ENCODE results near the gene DPH3. TPM values are rescaled to one million over a fixed set of nuclear protein-coding genes. Genes with fewer than 3 reads are reported as not detected.

Gene DPH3
- total RNA-seq, 1 donor from 2014 or later: 5.5 TPM

DNA sequence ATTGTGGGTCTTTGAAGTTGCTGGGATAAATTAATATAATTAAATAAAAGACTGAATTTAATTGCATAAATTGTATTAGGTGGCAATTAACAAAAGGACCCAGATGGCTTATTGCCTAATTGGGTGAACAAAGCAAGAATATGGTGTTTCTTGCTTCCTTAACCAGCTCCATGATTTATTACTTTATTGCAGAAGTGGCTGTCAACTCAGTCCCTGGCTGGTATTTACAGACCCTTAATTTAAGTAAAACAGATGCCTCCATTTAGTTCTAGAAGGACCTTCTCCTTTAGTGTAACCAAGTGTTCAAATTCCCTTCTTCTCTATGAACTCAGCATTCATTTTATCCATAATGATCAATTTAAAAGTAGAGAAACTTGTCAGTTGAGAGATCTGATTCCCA, 35.1 kb downstream of the DPH3 start:
- no peak for DNase-seq (ENCODE audit: low spot score in 2 of 2)
- TF ChIP-seq, protein P1, sequence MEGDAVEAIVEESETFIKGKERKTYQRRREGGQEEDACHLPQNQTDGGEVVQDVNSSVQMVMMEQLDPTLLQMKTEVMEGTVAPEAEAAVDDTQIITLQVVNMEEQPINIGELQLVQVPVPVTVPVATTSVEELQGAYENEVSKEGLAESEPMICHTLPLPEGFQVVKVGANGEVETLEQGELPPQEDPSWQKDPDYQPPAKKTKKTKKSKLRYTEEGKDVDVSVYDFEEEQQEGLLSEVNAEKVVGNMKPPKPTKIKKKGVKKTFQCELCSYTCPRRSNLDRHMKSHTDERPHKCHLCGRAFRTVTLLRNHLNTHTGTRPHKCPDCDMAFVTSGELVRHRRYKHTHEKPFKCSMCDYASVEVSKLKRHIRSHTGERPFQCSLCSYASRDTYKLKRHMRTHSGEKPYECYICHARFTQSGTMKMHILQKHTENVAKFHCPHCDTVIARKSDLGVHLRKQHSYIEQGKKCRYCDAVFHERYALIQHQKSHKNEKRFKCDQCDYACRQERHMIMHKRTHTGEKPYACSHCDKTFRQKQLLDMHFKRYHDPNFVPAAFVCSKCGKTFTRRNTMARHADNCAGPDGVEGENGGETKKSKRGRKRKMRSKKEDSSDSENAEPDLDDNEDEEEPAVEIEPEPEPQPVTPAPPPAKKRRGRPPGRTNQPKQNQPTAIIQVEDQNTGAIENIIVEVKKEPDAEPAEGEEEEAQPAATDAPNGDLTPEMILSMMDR (IDR thresholded peaks at IDR 0.05): no peak
- Histone ChIP-seq H3K36me3 (peaks cover 0 to 44% of the 10 kb centered on the region in 2 donors), H3K27me3 (no peaks in the 10 kb centered on the region), H3K4me3 (no peak overlapping the region), H3K4me1 (no peaks in the 10 kb centered on the region), H3K9me3 (no peaks in the 10 kb centered on the region), H3K27ac (no peak overlapping the region)
- intact Hi-C loops (cut with DNase I): no loop called here

DNA sequence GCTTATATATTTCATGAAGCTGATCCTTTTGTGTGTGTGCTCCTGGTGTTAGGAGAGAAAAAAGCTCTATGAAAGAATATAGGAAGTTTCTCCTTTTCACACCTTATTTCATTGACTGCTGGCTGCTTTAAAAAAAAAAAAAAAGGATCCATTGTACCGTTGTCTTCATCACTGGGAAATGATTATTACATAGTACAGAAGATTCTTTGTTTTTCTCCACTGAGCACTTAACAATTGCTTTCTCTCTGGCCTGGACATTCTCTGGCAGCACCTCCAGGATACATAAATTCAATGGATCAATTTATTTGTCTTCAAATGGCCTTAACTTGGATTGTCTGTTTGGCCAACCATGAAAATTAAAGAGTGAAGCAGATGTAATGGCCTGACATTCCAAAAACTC, 37.2 kb downstream of the DPH3 start:
- peaks cover 3 to 65% of the 10 kb centered on the region in 2 donors for H3K36me3 ChIP-seq
- TF ChIP-seq, protein P1 (IDR thresholded peaks at IDR 0.05): no peak
- H3K27ac ChIP-seq: no peak overlapping the region
- no peaks in the 10 kb centered on the region for H3K9me3 ChIP-seq
- no peaks in the 10 kb centered on the region for H3K27me3 ChIP-seq
- no peak for DNase-seq (ENCODE audit: low spot score in 2 of 2)
- intact Hi-C loops (cut with DNase I): no loop called here
- H3K4me1 ChIP-seq: no peaks in the 10 kb centered on the region
- H3K4me3 ChIP-seq: no peak overlapping the region

DNA sequence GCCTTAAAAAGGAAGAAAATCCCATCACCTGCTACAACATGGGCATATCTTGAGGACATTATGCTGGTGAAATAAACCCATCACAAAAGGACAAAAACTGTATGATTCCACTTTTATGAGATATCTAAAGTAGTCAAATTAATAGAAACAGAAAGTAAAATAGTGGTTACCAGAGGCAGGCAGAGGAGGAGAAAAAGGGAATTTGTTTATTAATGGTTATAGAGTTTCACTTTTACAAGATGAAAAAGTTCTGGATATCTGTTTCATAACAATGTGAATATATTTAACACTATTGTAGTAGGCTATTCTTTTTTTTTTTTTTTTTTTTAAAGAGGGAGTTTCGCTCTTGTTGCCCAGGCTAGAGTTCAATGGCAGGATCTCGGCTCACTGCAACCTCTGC, 40.4 kb downstream of the DPH3 start:
- TF ChIP-seq, protein P1 (IDR thresholded peaks at IDR 0.05): no peak
- H3K27me3 ChIP-seq: no peaks in the 10 kb centered on the region
- no peak overlapping the region for H3K4me3 ChIP-seq
- intact Hi-C loops (cut with DNase I): no loop called here
- H3K27ac ChIP-seq: no peak overlapping the region
- no peaks in the 10 kb centered on the region for H3K9me3 ChIP-seq
- H3K36me3 ChIP-seq: peaks cover 14 to 97% of the 10 kb centered on the region in 2 donors
- H3K4me1 ChIP-seq: no peaks in the 10 kb centered on the region
- DNase-seq (ENCODE audit: low spot score in 2 of 2): no peak

DNA sequence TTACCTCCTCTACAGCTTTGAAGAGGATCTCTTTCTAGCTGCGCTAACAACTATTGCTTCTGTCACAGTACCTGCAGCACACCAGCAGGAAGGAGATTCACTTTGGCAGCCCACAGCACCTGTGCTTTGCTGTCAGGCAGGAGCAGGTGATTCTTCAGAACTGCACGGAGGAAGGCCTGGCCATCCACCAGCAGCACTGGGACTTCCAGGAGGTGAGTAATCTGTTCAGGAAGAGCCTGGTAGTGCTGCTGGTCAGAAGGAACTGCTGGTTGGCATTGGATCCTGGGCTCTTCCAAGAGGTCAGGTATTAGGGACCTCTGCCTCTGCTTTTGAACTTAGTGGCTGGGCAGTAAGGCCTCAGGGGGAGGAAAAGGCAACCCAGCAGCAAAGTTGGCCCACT, 42.2 kb downstream of the DPH3 start:
- no peaks in the 10 kb centered on the region for H3K27me3 ChIP-seq
- DNase-seq (ENCODE audit: low spot score in 2 of 2): no peak
- H3K9me3 ChIP-seq: no peaks in the 10 kb centered on the region
- H3K27ac ChIP-seq: no peak overlapping the region
- H3K4me3 ChIP-seq: no peak overlapping the region
- TF ChIP-seq, protein P1 (IDR thresholded peaks at IDR 0.05): no peak
- H3K36me3 ChIP-seq: peaks cover 14 to 95% of the 10 kb centered on the region in 2 donors
- intact Hi-C loops (cut with DNase I): no loop called here
- no peaks in the 10 kb centered on the region for H3K4me1 ChIP-seq

DNA sequence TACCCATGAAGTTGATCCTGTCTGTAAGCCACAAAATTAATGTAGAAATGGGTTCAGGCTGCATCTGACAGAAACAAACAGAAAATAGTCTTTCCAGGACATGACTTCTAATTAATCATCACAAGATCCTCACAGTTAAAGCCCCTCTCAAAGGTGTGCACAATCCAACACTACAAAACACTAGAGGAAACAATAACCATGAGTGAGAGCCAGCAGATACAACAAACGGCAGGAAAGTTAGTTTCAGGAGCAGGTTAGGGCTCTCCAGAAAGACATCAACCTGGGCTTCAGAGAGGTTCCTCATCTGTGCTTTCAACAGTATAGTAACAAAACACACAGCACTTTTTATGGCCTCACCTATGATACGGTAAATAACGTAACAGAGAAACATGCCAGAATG, 42.8 kb downstream of the DPH3 start:
- no peak overlapping the region for H3K27ac ChIP-seq
- TF ChIP-seq, protein P1 (IDR thresholded peaks at IDR 0.05): no peak
- intact Hi-C loops (cut with DNase I): no loop called here
- no peaks in the 10 kb centered on the region for H3K27me3 ChIP-seq
- peaks cover 14 to 95% of the 10 kb centered on the region in 2 donors for H3K36me3 ChIP-seq
- H3K4me1 ChIP-seq: no peaks in the 10 kb centered on the region
- no peak overlapping the region for H3K4me3 ChIP-seq
- DNase-seq (ENCODE audit: low spot score in 2 of 2): no peak
- H3K9me3 ChIP-seq: no peaks in the 10 kb centered on the region

DNA sequence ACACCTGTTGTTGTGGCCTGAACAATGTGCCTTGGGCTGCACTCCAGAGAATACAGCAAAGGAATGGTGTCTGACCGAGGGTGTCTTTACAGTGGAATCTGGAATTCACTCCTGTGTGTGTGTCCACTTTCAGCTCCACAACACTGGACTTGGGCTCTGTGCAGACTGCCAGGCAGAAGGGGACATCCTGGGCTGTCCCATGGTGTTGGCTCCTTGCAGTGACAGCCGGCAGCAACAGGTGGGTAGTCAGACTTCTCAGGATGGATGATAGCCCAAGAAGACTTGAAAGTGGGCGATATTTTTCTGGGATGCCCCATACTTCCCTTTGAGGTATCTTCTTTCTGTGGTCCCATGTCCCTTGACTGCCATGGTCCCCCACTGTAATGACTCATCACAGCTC, 45.0 kb downstream of the DPH3 start:
- Histone ChIP-seq H3K9me3 (no peaks in the 10 kb centered on the region), H3K4me3 (no peak overlapping the region), H3K27me3 (no peaks in the 10 kb centered on the region), H3K27ac (no peak overlapping the region), H3K4me1 (no peaks in the 10 kb centered on the region), H3K36me3 (peaks cover 14 to 84% of the 10 kb centered on the region in 2 donors)
- intact Hi-C loops (cut with DNase I): no loop called here
- DNase-seq (ENCODE audit: low spot score in 2 of 2): no peak
- TF ChIP-seq, protein P1 (IDR thresholded peaks at IDR 0.05): no peak

Data from ascending aorta (tissue), 2 donors.